Measurements from ENCODE around the gene SMG6. TPM values are rescaled to one million over a fixed set of nuclear protein-coding genes. Genes with fewer than 3 reads are reported as not detected.

The SMG6 gene
- total and polyA plus RNA-seq, 2 of the 13 experiments (the other 11 are each of a cell fraction or from before 2014, with no cell fraction given), result 4.6 to 14.6 TPM

- TF ChIP-seq ZMYM2 (CRISPR knock-in tag; IDR thresholded peaks at IDR 0.05) (no peak), FOXJ3 (CRISPR knock-in tag; IDR thresholded peaks at IDR 0.05; ENCODE audit: borderline replicate concordance) (0 out of 2 replicates have a peak, but pooled peaks have one; percentile 40), FLYWCH1 (CRISPR knock-in tag; IDR thresholded peaks at IDR 0.05) (no peak), KDM2A (CRISPR knock-in tag; IDR thresholded peaks at IDR 0.05; ENCODE audit: borderline replicate concordance, low read depth) (peak; percentile 21; the same call in 1 of the 2 replicates), RXRA (CRISPR knock-in tag; IDR thresholded peaks at IDR 0.05) (0 out of 2 replicates have a peak, but pooled peaks have one; percentile 41), SKI (IDR thresholded peaks at IDR 0.05; ENCODE audit: partially characterized antibody) (peak; percentile 28), TCF7L2 (IDR thresholded peaks at IDR 0.05; ENCODE audit: low read depth, low read length) (no peak), ZNF142 (CRISPR knock-in tag; IDR thresholded peaks at IDR 0.05) (no peak), PATZ1 (CRISPR knock-in tag; IDR thresholded peaks at IDR 0.05) (peak; percentile 70), POGZ (CRISPR knock-in tag; IDR thresholded peaks at IDR 0.05) (0 out of 2 replicates have a peak, but pooled peaks have one; percentile 25), PAXIP1 (CRISPR knock-in tag; conservative IDR thresholded peaks at IDR 0.05) (peak; percentile 57), ZNF792 (CRISPR knock-in tag; IDR thresholded peaks at IDR 0.05) (peak; percentile 40; the same call in 1 of the 2 replicates), CEBPG (CRISPR knock-in tag; IDR thresholded peaks at IDR 0.05) (peak; percentile 79), MED8 (CRISPR knock-in tag; IDR thresholded peaks at IDR 0.05; ENCODE audit: insufficient replicate concordance) (peak; percentile 26)
Measured at GRCh38 chr17:2347805-2348685, 44.5 kb upstream of the SMG6 start (continued).

Measured in HepG2 (cell line).